Stimulated activated naive CD8-positive, alpha-beta T cell treated with anti-CD3 and anti-CD28 coated beads, Interleukin-15, amount 100 ng/mL, for 72 hours (primary cell): ENCODE results near the gene PTPN12.
"Not testable (repeated sequence)": the region's sequence is repeated elsewhere in the genome, so short reads cannot be mapped to it uniquely, and the experiment has no call there.

Experiments used
- ATAC-seq: fragments of 150-1000 bp; cut with Tn5 transposase; 2 replicates; pipeline ENCODE4 v1.10.0; 2021; ENCODE audit warnings: mild to moderate bottlenecking, moderate library complexity
- DNase-seq, 2 donors: peaks; one replicate each; pipeline ENCODE4 v3.0.0; 2021 to 2022
- H3K27ac Mint-ChIP-seq, 2 donors: one replicate each; pipeline ENCODE4 v1.8.0; 2022; ENCODE audit warnings: mild to moderate bottlenecking in 2 of 2, mixed read lengths in 2 of 2, moderate library complexity in 2 of 2
- H3K27me3 Mint-ChIP-seq: one replicate; pipeline ENCODE4 v1.8.0; 2022; ENCODE audit warnings: mixed read lengths
- H3K4me1 Mint-ChIP-seq: one replicate; pipeline ENCODE4 v1.8.0; 2022; ENCODE audit warnings: mild to moderate bottlenecking, mixed read lengths
- H3K4me3 Mint-ChIP-seq, 2 donors: one replicate each; pipeline ENCODE4 v1.8.0; 2022; ENCODE audit warnings: mild to moderate bottlenecking in 2 of 2, mixed read lengths in 2 of 2, moderate library complexity in 1 of 2
- H3K9me3 Mint-ChIP-seq, 2 donors: one replicate each; pipeline ENCODE4 v1.8.0; 2022; ENCODE audit warnings: mixed read lengths in 2 of 2

The PTPN12 gene

DNA sequence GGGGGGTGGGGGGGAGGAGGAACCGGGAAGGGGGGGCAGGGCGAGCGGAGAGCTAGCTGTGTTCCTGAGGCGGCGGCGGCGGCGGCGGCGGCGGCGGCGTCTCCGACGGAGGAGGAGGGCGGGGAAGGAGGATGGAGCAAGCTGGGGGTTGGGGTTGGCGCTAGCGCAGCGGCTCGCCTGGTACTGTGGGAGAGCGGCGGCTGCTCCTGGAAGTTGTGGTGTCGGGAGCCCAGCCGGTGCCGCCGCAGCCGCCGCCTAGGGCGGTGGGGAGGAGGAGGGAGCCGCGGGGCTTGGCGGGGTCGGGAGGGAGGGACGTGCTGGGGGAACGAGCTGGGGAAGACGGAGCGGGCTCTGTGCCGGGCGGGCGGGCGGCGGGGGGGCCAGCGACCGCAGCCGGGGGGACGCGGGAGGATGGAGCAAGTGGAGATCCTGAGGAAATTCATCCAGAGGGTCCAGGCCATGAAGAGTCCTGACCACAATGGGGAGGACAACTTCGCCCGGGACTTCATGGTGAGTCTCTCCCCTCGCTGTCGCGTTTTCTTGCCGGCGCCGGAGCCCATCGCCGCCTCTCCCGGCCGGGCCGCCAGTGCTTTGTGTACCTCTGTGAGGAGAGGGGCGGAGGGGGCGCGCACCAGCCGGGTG lies at the start of gene PTPN12:
PTPN12 (plus strand) TSS at position 160 of the 642 bp plus-strand sequence; CDS start at position 412, 252 bp downstream.
- peak within 1 kb of the TSS in 1 of 2 donors; percentile 86 for H3K27ac Mint-ChIP-seq
- H3K4me3 Mint-ChIP-seq = peak within 1 kb of the TSS; percentile 93 to 98
- peak; percentile 63 for ATAC-seq
- H3K27me3 Mint-ChIP-seq = no peaks in the 10 kb centered on the region
- H3K4me1 Mint-ChIP-seq = peaks cover 12% of the 10 kb centered on the region
- DNase-seq = peak; percentile 50 to 60
- H3K9me3 Mint-ChIP-seq = no peaks in the 10 kb centered on the region

DNA sequence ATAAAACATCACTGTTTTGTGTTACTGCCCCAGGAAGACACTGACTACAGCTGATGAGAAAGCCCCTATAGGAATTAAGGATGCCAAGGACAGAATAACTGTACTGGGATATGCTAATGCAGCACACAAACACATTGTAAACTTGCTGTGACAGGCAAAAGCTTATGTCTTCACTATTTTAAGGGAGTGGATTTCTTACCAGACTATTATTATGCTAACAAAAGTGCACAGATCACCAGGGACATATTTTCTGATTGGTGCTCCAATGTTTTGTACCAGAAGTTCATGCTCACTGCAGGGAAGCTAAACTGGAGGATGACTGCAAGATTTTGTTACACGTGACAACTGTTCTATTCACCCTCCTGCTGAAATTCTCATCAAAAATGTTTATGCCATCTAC lies 48.1 kb upstream of the PTPN12 start:
- DNase-seq (no peak), ATAC-seq (no peak)
- Mint-ChIP-seq H3K9me3 (peaks cover 10 to 12% of the 10 kb centered on the region in 2 donors), H3K27me3 (peaks cover 10% of the 10 kb centered on the region), H3K27ac (no peak overlapping the region), H3K4me1 (peaks cover 7% of the 10 kb centered on the region), H3K4me3 (no peak overlapping the region)

DNA sequence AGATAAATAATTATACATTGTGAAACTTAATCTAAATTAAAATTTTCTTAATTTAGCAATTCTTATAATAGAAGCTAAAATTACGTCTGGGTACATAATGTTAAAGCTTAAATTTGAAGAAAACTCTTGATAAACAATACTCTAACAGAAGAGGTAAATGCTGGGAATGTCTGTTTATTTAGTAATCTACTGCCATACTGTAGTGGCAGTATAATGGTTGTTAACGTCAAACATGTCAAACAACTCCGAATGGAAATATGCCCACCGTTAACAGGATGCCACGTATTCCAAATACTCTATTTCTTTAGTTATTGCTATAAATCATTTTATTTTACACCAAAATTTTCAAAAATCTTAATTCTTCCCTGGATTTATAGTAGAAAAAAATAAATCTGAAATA lies 40.0 kb upstream of the PTPN12 start:
- no peaks in the 10 kb centered on the region for H3K4me1 Mint-ChIP-seq
- no peak overlapping the region for H3K4me3 Mint-ChIP-seq
- DNase-seq = no peak
- peaks cover 10 to 28% of the 10 kb centered on the region in 2 donors for H3K9me3 Mint-ChIP-seq
- no peaks in the 10 kb centered on the region for H3K27me3 Mint-ChIP-seq
- no peak for ATAC-seq
- H3K27ac Mint-ChIP-seq = no peak overlapping the region

DNA sequence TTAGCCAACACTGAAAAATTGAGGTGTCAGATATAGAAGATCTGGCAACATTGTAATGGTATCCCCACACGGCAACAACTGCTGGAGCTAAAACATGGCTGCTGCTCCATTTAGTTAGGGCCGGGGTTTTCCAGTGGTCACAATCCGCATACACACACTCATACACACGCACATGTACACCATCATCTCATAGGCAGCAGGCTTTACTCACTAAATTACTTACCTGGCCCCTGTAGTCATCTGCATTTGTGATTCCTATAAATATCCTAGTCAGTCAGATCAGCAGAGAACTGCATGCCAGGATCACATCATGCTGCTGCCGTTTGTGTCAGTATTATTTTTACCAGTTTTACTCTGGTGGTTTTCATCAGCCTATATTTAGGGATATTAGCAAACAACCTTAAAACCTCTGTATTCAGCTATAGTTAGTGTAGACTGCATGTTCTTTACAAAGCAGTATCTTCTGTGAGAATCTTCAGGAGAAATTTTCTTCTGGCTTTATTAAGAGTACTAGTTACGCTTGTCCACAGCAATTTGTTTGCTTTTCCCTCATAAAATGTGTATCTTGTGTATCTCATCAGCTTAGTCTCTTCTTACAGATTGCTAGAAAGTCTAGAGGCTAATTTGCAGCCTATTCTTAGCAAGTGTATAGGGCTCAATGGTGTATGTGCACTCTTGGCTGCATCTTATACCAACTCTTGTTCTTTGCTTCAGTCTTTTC lies 38.3 kb upstream of the PTPN12 start:
- no peaks in the 10 kb centered on the region for H3K27me3 Mint-ChIP-seq
- ATAC-seq = no peak
- H3K9me3 Mint-ChIP-seq = peaks cover 0 to 18% of the 10 kb centered on the region in 2 donors
- DNase-seq = no peak
- H3K27ac Mint-ChIP-seq = no peak overlapping the region
- no peaks in the 10 kb centered on the region for H3K4me1 Mint-ChIP-seq
- H3K4me3 Mint-ChIP-seq = no peak overlapping the region

DNA sequence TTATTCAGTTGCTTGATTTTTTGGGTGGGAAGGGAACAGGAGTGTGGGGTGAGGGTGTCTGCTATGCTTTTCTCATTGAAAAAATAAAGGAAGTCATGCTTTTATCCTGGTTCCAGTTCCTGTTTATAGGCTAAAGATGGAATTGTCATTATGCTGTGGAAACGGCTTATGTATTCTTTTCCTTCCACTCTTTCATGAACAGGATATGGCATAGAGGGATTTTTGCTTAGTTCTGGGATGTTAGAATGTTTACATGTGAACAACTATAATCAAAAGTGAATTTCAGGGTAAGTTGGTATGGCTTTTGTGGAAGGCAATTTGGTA lies 35.9 kb upstream of the PTPN12 start:
- H3K27me3 Mint-ChIP-seq = no peaks in the 10 kb centered on the region
- no peaks in the 10 kb centered on the region for H3K9me3 Mint-ChIP-seq
- H3K4me3 Mint-ChIP-seq = no peak overlapping the region
- ATAC-seq (no peak), DNase-seq (no peak)
- H3K27ac Mint-ChIP-seq = no peak overlapping the region
- H3K4me1 Mint-ChIP-seq = no peaks in the 10 kb centered on the region

DNA sequence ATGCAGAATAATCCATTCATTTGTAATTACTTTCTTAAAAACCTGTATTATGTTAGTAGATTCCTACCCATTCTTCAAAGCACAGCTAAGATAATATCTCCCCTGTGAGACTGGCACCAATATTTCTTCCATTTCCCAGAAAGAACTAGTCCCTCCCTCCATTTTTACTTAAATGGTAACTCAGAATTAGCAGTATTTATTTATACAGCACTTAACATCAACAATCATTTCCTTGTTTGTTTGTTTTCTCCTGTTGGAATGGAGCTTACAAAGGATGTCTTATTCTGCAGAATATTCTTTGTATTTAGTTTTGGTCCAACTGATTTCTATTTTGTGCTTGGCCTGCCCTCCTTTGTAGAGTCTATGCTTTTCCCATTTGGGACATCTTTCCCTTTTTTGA lies 32.1 kb upstream of the PTPN12 start:
- H3K4me3 Mint-ChIP-seq = no peak overlapping the region
- ATAC-seq (no peak), DNase-seq (no peak)
- no peaks in the 10 kb centered on the region for H3K4me1 Mint-ChIP-seq
- no peak overlapping the region for H3K27ac Mint-ChIP-seq
- no peaks in the 10 kb centered on the region for H3K9me3 Mint-ChIP-seq
- no peaks in the 10 kb centered on the region for H3K27me3 Mint-ChIP-seq

DNA sequence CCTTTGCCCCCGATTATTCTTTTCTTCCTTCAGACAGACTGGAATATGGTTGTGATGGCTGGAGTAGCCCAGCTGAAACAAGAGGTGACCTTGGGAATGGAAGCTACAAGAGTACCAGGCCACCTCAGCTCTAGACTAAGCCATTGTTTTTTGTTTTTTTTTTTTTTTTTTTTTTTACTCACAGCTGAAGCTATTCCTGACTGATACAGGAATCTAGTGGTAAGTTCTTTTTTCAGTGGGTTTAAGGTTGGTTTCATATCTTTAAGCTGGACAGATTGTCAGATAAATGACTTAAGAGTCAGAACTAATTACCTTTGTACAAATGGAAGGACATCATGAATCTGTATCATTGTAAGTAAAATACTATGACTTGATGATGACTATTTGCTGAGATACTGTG lies 30.2 kb upstream of the PTPN12 start:
- Mint-ChIP-seq H3K27me3 (no peaks in the 10 kb centered on the region), H3K9me3 (no peaks in the 10 kb centered on the region)
- no peak for ATAC-seq

DNA sequence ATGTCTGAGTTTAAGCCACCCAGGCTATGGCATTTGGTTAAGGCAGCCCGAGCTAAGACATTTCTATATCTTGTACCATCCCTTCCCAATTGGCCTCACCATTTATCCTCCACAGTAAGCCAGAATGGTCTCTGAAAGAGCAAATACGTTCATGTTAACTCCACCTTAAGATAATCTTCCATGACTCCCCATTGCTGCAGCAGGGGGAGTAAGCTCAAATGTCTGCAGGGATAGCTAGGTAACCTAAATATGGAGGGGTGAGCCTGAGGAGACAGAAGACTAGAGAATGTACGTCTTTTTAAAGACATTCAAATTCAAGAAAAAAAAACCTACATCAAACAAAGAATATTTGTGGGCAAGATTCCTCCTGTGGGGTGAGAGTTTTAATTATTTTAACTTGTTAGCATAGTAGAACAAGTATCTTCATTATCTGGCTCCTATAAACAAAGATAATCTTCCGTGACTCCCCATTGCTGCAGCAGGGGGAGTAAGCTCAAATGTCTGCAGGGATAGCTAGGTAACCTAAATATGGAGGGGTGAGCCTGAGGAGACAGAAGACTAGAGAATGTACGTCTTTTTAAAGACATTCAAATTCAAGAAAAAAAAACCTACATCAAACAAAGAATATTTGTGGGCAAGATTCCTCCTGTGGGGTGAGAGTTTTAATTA lies 24.0 kb upstream of the PTPN12 start:
- not testable (repeated sequence) for ATAC-seq, H3K27me3 Mint-ChIP-seq, H3K9me3 Mint-ChIP-seq, DNase-seq, H3K27ac Mint-ChIP-seq, H3K4me3 Mint-ChIP-seq, H3K4me1 Mint-ChIP-seq

More for the DNA sequence above, 30.2 kb upstream of the PTPN12 start:
- no peak for DNase-seq
- Mint-ChIP-seq H3K27ac (no peak overlapping the region), H3K4me3 (no peak overlapping the region), H3K4me1 (no peaks in the 10 kb centered on the region)

DNA sequence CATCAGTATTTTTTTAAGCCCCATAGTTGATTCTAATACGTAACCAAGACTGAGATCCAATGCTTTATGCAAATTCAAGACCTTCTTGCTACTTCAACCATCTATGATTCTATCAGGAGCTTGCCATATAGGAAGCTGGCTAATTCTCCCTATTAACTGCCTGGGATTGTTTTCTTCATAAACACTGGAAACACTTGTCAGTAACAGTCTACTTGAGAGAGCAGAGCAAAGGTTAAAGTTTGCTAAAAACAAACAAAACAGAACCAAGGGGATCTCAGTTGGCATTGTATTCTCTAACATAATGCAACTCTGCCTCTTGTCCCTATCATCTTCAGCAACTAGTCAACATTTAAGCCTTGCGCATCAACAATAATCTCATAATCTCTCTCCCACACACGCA lies 21.0 kb upstream of the PTPN12 start:
- DNase-seq (no peak), ATAC-seq (no peak)
- no peaks in the 10 kb centered on the region for H3K9me3 Mint-ChIP-seq
- no peak overlapping the region for H3K4me3 Mint-ChIP-seq
- H3K27me3 Mint-ChIP-seq = no peaks in the 10 kb centered on the region
- H3K27ac Mint-ChIP-seq = no peak overlapping the region
- H3K4me1 Mint-ChIP-seq = no peaks in the 10 kb centered on the region

DNA sequence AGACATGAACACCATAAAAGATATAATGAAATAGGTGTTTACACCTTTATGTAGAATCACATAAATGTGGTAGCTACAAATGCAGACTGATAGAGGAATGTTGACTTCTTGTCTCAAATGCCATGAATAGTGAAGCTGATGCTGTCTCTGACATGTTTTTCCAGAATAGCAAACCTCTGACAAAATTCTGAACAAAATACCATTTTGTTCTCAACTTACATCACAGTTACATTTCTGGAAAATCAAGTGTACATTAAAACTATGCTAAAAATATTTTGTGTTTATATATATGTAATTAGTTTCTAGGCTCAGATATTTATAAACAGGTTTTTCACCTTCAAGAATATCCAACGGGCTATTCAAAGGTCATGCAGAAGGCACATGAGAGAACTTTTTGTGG lies 16.8 kb upstream of the PTPN12 start:
- Mint-ChIP-seq H3K9me3 (no peaks in the 10 kb centered on the region), H3K27me3 (no peaks in the 10 kb centered on the region), H3K27ac (no peak overlapping the region), H3K4me3 (no peak overlapping the region), H3K4me1 (no peaks in the 10 kb centered on the region)
- DNase-seq = no peak
- no peak for ATAC-seq

DNA sequence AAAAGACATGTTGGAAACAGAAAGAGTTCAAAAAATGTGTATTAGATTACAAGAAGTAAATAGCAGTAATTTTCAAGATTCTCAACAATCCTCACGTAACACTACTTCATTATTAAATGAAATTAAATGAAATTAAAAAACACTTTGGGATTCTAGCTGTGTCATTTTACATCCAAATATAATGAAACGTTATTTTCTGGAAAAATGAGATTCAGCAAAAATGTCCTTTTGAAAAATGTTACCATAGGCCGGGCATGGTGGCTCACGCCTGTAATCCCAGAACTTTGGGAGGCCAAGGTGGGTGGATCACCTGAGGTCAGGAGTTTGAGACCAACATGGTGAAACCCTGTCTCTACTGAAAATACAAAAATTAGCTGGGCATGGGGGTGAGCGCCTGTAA lies 15.6 kb upstream of the PTPN12 start:
- H3K9me3 Mint-ChIP-seq, DNase-seq, H3K27me3 Mint-ChIP-seq, H3K4me1 Mint-ChIP-seq, H3K27ac Mint-ChIP-seq, H3K4me3 Mint-ChIP-seq, ATAC-seq: not testable (repeated sequence)

DNA sequence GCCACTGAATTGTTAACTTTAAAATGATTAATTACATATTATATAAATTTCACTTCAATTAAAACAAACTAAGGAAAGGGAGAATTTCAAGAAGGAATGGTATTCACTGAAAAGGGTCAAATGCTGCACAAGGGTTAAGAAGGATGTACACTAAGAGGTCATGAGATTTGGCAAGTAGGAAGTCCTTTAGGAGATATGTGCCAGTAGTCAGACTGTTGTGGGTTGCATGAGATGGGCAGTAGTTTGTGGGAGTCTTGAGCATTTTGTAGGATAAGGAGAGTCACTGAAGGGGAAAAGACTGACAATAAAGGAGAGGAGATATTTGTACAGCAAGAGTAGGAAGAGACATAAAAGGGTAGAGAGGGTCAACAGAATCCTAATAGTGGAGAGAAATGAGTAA lies 12.4 kb upstream of the PTPN12 start:
- Mint-ChIP-seq H3K27me3 (no peaks in the 10 kb centered on the region), H3K4me1 (no peaks in the 10 kb centered on the region), H3K27ac (no peak overlapping the region), H3K4me3 (no peak overlapping the region), H3K9me3 (no peaks in the 10 kb centered on the region)
- ATAC-seq (no peak), DNase-seq (no peak)

DNA sequence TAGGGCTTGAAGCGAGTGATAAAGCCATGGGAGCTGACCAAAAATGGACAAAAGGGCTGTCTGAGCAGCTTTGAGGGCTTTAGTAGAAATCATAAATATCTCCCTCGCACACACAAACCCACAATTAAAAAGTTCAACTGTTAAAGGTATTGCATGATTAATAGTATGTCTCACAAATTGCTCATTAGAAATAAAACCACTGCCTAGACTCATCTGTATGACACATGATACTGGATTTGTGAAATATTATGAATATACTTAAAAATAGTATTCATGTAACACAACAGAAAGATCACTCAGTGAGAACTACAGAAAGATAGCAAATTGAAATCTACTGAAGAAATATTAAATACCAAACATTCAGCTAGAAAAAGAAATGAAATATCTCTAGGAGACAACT lies 11.9 kb upstream of the PTPN12 start:
- Mint-ChIP-seq H3K4me1 (no peaks in the 10 kb centered on the region), H3K27me3 (no peaks in the 10 kb centered on the region), H3K9me3 (no peaks in the 10 kb centered on the region), H3K27ac (no peak overlapping the region), H3K4me3 (no peak overlapping the region)
- DNase-seq (no peak), ATAC-seq (no peak)

DNA sequence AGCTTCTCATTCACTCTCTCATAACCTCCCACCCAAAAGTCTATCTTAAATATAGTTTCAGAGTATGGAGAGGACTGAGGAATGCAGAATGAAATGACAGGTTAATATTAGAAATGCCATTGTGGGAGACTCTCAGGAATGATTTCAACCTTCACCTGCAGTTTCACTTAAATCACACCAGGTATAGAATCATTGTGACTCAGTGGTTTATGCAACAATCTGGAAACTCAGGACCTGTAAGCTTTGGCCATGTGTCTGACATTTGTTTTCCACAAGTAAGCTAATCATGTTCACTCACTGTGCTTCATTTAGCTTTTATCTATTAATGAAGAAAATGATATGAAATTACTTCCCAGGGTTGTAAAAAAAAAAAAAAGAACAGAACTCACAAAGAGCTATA lies 8.7 kb upstream of the PTPN12 start:
- Mint-ChIP-seq H3K27ac (no peak overlapping the region), H3K9me3 (no peaks in the 10 kb centered on the region), H3K4me3 (no peak overlapping the region), H3K4me1 (peaks cover 8% of the 10 kb centered on the region), H3K27me3 (no peaks in the 10 kb centered on the region)
- ATAC-seq (no peak), DNase-seq (no peak)

DNA sequence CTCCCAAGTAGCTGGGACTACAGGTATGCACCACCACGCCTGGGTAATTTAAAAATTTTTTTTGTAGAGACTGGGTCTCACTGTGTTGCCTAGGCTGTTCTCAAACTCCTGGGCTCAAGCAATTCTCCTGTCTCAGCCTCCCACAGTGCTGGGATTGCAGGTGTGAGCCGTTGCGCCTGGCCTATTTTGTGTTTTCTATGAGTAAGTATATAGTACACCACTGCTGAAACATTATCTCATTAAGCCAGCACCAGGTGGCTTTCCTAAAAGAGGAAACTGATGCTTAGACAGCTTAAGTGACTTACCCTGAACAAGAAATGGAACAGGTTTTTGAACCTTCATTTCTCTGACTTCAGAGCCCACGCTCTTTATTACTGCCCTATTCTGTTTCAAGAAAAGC lies 7.8 kb upstream of the PTPN12 start:
- Mint-ChIP-seq H3K4me3 (no peak overlapping the region), H3K27ac (no peak overlapping the region), H3K4me1 (peaks cover 8% of the 10 kb centered on the region), H3K27me3 (no peaks in the 10 kb centered on the region), H3K9me3 (no peaks in the 10 kb centered on the region)
- ATAC-seq = no peak
- DNase-seq = no peak

DNA sequence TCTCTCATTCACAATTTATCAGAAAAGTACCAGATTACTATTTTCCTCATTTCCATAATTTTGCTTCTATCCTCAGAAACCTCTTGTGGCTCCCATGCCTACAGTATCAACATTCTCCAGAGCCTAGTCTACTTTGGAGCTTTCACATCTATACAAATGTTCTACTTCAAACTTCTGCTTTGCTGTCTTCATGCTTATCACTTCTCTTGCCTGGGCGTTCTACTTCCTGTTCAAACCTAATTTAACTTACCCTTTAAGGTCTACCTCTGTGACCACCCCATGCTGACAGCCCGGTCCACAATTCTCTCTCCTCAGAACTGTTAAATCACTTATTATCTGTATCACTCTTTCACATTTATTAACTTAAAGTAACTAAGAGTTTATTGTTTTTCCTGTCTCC lies 6.1 kb upstream of the PTPN12 start:
- Mint-ChIP-seq H3K4me1 (peaks cover 14% of the 10 kb centered on the region), H3K27me3 (no peaks in the 10 kb centered on the region), H3K4me3 (no peak overlapping the region), H3K9me3 (no peaks in the 10 kb centered on the region), H3K27ac (no peak overlapping the region)
- DNase-seq = no peak
- no peak for ATAC-seq
